A549 (cell line): ENCODE measurements around the gene TFPT.

ENCODE experiments used
- CHD4 ChIP-seq: fragments of 200-600 bp; sonication (generic); IDR thresholded peaks from 2 replicates; pipeline ENCODE4 v1.6.1; 2016; ENCODE audit warnings: antibody characterized with exemption, mild to moderate bottlenecking, borderline replicate concordance
- HDAC2 ChIP-seq: fragments of 200-600 bp; sonication (generic); IDR thresholded peaks from 2 replicates; pipeline ENCODE4 v1.6.1; 2016
- JUNB ChIP-seq: fragments of >200 bp; sonication (Bioruptor Twin); formaldehyde crosslinking; IDR thresholded peaks from 2 replicates; pipeline ENCODE4 v1.6.1; 2016
- KDM5A ChIP-seq: fragments of 200-600 bp; sonication (generic); IDR thresholded peaks from 2 replicates; pipeline ENCODE4 v1.6.1; 2016; ENCODE audit warnings: antibody characterized with exemption, mild to moderate bottlenecking
- MAX ChIP-seq: IDR thresholded peaks from 2 replicates; pipeline ENCODE4 v1.6.1; 2012
- NFE2L2 ChIP-seq: fragments of 150-350 bp; conservative IDR thresholded peaks from 2 replicates; pipeline ENCODE4 v1.6.1; 2014; ENCODE audit warnings: low read length
- POLR2A ChIP-seq: IDR thresholded peaks from 2 replicates; pipeline ENCODE4 v1.6.1; 2012; ENCODE audit warnings: mild to moderate bottlenecking, low read length
- USF2 ChIP-seq: fragments of 450-650 bp; IDR thresholded peaks from 2 replicates; pipeline ENCODE4 v1.6.1; 2014; ENCODE audit warnings: antibody characterized with exemption
- ZFP36 ChIP-seq: fragments of 450-650 bp; IDR thresholded peaks from 2 replicates; pipeline ENCODE4 v1.6.1; 2014; ENCODE audit warnings: borderline replicate concordance; ENCODE audit not compliant: partially characterized antibody
- TF ChIP-seq, protein P1 (sequence below): fragments of >200 bp; sonication (Bioruptor Twin); formaldehyde crosslinking; IDR thresholded peaks from 3 replicates; pipeline ENCODE4 v1.5.1; 2016
- TF ChIP-seq, protein P2 (sequence below): IDR thresholded peaks from 2 replicates; pipeline ENCODE4 v1.6.1; 2012; ENCODE audit warnings: low read depth, borderline replicate concordance
- TF ChIP-seq, protein P3 (sequence below): fragments of 200-600 bp; sonication (generic); IDR thresholded peaks from 2 replicates; pipeline ENCODE4 v1.6.1; 2016; ENCODE audit warnings: antibody characterized with exemption, mild to moderate bottlenecking, moderate library complexity

DNA sequence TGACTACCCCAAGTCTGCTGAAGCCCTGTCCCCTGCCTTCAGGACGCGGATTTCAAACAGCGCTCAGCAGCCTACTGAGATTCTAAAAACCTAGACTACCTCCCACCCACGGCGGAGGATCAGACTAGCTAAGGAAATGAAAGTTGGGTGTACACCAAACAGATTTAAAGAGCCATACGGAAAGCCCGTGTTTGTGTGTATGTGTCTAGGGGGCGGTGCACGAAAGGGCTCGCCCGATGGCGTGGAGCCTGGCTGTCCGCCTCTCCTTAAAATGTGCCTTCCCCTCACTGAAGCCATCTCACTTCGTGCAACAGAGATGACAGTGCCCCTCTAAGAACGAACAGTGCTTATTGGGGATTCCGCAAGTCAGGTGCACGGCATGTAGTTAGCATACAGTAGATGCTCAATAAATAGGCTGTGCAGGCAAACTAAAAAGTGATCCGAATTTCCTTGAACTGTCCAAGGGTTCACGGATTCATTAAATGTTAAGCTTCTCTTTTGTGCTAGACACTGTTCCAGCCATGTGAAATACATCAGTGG lies 43.4 kb upstream of the TFPT start:
- TF ChIP-seq KDM5A (no peak), CHD4 (no peak), POLR2A (no peak), JUNB (no peak), HDAC2 (no peak), ZFP36 (no peak), NFE2L2 (no peak), USF2 (no peak), MAX (no peak)
- TF ChIP-seq, protein P1, sequence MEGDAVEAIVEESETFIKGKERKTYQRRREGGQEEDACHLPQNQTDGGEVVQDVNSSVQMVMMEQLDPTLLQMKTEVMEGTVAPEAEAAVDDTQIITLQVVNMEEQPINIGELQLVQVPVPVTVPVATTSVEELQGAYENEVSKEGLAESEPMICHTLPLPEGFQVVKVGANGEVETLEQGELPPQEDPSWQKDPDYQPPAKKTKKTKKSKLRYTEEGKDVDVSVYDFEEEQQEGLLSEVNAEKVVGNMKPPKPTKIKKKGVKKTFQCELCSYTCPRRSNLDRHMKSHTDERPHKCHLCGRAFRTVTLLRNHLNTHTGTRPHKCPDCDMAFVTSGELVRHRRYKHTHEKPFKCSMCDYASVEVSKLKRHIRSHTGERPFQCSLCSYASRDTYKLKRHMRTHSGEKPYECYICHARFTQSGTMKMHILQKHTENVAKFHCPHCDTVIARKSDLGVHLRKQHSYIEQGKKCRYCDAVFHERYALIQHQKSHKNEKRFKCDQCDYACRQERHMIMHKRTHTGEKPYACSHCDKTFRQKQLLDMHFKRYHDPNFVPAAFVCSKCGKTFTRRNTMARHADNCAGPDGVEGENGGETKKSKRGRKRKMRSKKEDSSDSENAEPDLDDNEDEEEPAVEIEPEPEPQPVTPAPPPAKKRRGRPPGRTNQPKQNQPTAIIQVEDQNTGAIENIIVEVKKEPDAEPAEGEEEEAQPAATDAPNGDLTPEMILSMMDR = no peak
- TF ChIP-seq, protein P2, sequence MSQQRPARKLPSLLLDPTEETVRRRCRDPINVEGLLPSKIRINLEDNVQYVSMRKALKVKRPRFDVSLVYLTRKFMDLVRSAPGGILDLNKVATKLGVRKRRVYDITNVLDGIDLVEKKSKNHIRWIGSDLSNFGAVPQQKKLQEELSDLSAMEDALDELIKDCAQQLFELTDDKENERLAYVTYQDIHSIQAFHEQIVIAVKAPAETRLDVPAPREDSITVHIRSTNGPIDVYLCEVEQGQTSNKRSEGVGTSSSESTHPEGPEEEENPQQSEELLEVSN = no peak
- TF ChIP-seq, protein P3, sequence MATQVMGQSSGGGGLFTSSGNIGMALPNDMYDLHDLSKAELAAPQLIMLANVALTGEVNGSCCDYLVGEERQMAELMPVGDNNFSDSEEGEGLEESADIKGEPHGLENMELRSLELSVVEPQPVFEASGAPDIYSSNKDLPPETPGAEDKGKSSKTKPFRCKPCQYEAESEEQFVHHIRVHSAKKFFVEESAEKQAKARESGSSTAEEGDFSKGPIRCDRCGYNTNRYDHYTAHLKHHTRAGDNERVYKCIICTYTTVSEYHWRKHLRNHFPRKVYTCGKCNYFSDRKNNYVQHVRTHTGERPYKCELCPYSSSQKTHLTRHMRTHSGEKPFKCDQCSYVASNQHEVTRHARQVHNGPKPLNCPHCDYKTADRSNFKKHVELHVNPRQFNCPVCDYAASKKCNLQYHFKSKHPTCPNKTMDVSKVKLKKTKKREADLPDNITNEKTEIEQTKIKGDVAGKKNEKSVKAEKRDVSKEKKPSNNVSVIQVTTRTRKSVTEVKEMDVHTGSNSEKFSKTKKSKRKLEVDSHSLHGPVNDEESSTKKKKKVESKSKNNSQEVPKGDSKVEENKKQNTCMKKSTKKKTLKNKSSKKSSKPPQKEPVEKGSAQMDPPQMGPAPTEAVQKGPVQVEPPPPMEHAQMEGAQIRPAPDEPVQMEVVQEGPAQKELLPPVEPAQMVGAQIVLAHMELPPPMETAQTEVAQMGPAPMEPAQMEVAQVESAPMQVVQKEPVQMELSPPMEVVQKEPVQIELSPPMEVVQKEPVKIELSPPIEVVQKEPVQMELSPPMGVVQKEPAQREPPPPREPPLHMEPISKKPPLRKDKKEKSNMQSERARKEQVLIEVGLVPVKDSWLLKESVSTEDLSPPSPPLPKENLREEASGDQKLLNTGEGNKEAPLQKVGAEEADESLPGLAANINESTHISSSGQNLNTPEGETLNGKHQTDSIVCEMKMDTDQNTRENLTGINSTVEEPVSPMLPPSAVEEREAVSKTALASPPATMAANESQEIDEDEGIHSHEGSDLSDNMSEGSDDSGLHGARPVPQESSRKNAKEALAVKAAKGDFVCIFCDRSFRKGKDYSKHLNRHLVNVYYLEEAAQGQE = no peak
